IPS-18c (cell line): ENCODE data around the gene PARVA.
"Not testable (repeated sequence)": the region's sequence is repeated elsewhere in the genome, so short reads cannot be mapped to it uniquely, and the experiment has no call there.

Experiments
- H3K4me3 ChIP-seq: 2 replicates; pipeline ENCODE4 v1.7.0; 2013; ENCODE audit warnings: low read depth, mild to moderate bottlenecking, low read length, moderate library complexity; ENCODE audit not compliant: insufficient read depth
- H3K9me3 ChIP-seq: one replicate; pipeline ENCODE4 v1.6.1; 2013; ENCODE audit warnings: mild to moderate bottlenecking, low read length, moderate library complexity; ENCODE audit not compliant: control insufficient read depth, insufficient read depth

Gene PARVA

GRCh38 chr11:12367057-12367456, 10.3 kb upstream of the PARVA start:
- H3K4me3 ChIP-seq, H3K9me3 ChIP-seq: not testable (repeated sequence)

- H3K9me3 ChIP-seq: no peaks in the 10 kb centered on the region
- no peak overlapping the region for H3K4me3 ChIP-seq
Measured at GRCh38 chr11:12372111-12372510, 5.3 kb upstream of the PARVA start.

DNA sequence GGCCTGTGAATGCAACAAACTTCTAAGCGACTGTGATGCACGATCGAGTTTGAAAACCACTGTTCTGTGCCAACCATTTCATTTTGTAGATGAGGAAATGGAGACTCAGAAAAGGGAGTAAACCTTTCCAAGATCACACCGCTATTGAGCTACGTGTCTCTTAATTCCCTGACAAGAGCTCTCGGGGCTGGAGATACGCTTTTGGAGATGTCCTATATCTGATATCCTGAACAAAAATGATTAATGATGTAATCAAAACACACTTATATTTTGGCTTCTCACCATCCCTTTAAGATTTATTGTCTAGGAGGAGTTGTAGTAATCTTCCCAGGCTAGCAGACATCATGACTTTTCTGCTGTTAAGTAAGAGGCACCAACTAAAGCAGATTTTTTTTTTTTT, 1.7 kb upstream of the PARVA start:
- Histone ChIP-seq H3K4me3 (no peak overlapping the region), H3K9me3 (no peaks in the 10 kb centered on the region)

DNA sequence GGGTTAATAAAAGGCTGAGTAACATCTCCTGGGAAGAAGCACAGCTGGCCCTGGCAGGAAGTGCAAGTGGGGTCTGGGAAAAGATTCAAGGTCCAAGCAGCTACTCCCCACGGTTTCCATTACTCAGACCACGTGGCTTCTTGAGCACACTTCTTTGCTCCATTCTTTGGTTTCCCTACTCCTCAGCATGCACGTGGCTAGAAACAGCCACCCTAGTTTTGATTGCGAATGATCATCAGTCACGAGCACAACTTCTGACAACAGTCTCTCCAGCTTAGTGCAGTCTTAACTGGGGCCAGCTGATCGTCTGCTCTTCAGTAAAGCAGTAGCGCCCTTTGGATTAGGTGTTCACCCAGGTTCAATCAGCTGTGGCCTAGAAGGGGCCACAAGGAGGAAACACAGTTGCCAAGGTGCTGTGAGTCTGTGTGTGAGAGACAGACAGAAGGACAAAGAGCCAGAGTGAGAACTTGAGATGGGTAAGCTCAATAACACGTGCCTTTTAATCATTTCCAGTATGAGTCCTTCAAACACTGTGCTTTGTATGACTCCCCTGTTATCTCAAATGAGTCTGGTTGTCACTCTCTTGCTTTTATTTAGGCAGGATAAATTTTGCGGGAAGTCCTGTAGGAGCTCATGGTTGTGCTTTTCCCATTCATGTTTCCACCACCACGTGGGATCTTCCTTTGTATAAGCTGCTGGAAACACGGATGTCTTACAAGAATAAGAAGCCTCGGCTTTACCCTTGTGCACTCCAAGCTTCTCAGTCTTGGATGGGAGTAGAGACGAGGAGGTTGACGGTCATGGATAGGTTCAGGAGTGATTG, 901 bp upstream of the PARVA start:
- no peaks in the 10 kb centered on the region for H3K9me3 ChIP-seq
- peak overlapping the region; percentile 81 for H3K4me3 ChIP-seq

DNA sequence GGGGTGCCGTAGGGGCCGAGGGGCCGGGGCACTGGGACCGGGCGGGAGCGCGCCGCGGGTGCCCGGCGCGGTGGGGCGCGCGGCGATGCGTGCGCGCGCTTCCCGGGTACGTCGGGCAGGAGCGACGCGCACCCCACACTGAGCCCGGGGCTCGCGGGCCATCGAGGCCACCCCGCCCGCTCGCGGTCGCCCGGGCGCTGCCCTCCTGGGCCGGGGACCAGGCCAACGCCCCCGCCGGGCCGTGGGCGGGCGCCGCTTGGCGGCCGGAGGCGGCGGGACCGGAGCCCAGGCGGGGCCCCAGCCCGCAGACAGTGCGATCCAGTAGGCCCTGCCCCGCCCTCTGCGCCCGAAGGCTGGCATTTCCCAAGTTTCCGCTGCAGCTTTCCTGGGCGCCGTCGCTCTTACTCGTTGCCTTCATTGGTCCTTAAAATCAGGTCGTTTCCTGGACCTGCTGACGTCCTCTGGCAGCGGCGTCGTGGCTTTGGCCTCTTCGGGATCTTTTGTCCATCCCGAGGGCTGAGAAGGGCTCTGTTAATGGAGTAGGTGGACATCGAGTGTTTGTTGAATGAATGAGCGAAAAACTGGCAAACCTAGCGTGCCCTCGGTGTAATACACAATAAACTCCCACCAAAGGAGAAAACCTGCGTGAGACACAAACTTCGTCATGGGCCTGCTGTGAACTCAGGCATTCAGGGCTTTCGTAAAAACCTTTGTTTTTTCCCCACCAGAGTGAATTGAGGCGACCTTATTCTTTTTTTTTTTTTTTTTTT, 638 bp downstream of the PARVA start:
- H3K4me3 ChIP-seq: peak overlapping the region; percentile 81

DNA sequence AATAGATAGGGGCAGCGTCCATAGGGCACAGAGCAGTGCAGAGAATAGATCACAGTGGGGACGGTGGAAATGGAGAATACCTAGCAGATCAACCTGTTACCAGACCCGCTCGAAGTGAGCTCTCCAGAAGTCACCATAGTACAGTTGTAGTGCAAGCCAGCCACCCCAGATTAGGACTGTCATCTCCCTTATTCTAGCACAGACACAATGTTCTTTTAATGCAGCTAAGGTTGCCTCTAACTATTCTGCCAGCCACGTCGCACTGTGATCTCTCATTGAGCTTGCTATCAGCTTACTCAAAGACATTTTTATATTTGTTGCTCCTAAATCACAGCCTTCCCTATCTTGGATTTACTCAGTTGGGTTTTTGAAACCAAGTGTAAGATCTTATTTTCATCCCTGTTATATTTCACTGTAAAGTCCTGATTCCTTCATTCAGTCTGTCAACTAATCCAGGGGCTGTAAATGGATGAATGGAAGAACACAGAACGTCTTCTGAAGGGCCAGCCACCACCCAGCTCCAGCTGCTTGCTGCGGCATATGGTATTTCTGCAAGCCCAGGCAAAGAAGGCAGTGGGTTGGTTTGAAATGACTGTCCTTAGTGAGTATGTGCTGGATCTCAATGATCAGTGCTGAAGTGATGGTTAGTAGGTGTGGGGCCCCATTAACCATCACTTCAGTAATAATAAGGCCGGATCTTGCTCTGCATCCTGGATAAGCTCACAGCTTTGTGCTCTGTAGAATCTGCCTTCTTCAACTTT, 3.4 kb downstream of the PARVA start:
- no peaks in the 10 kb centered on the region for H3K9me3 ChIP-seq

More for the DNA sequence above, 638 bp downstream of the PARVA start:
- no peaks in the 10 kb centered on the region for H3K9me3 ChIP-seq

GRCh38 chr11:12381875-12382274, 4.5 kb downstream of the PARVA start:
- Histone ChIP-seq H3K4me3 (no peak overlapping the region), H3K9me3 (no peaks in the 10 kb centered on the region)

More for the DNA sequence above, 3.4 kb downstream of the PARVA start:
- H3K4me3 ChIP-seq: no peak overlapping the region

GRCh38 chr11:12382451-12382850, 5.1 kb downstream of the PARVA start:
- no peaks in the 10 kb centered on the region for H3K9me3 ChIP-seq

DNA sequence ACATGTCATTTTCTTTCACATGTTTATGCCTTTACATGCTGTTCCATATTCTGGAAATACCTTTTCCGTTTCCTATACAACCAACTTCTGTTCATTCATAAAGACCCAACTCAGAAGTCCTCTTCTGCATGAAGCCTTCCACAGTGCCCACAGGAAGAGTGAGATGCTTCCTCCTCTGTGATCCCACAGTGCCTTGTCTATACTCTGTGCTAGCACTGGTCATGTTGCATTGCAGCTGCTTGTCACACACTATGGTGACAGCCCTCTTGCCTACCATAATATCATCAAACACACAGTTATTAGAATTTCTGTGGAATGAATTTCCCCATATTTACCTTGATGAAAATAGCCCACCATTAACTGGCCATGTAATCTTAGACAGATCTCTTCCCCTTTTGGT, 8.9 kb downstream of the PARVA start:
- H3K4me3 ChIP-seq: no peak overlapping the region
- H3K9me3 ChIP-seq: no peaks in the 10 kb centered on the region

More at GRCh38 chr11:12382451-12382850, 5.1 kb downstream of the PARVA start:
- no peak overlapping the region for H3K4me3 ChIP-seq

GRCh38 chr11:12386745-12387144, 9.4 kb downstream of the PARVA start:
- Histone ChIP-seq H3K4me3 (no peak overlapping the region), H3K9me3 (no peaks in the 10 kb centered on the region)

DNA sequence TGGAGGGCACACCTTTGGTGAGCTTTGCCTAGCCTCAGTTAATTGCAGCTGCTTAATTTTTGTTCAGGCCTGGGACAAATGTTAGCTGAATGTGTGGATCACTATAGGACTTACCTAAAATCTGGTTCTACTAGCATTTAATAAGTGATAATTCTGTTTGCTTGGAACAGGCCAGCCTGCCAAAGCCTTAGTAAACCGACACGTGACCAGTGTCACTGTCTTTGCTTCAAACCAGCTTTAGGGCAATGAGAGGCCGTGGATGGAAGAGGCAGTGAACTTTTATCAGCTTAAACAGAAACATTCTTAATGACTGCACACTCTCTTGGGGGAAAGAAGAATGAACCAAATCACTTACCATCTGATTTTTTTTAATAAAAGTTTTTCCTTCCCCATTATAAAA, 10.8 kb downstream of the PARVA start:
- H3K9me3 ChIP-seq: no peaks in the 10 kb centered on the region
- no peak overlapping the region for H3K4me3 ChIP-seq

- H3K9me3 ChIP-seq: no peaks in the 10 kb centered on the region
- no peak overlapping the region for H3K4me3 ChIP-seq
Measured at GRCh38 chr11:12388939-12389670, 11.7 kb downstream of the PARVA start.

- H3K4me3 ChIP-seq: no peak overlapping the region
- no peaks in the 10 kb centered on the region for H3K9me3 ChIP-seq
Measured at GRCh38 chr11:12389676-12390657, 12.6 kb downstream of the PARVA start.

DNA sequence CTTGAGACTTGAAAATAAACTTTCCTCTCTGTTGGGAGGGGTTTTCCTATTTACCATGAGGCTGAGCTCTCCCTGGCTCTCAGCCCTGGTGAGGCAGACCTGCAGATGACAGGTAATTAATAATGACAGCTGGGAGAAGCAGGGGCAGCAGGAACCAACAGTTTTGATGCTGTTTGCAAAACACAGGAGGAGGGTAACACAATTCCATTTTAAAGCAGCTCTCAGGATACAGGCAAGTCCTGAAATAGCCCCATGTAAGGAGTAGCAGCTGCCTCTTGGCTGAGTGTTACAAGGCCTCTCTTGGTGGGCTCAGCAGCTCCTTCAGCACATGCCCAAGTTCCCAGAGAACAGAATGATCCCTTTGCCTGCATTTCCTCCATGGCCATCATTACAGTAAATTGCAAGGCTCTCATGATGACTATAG, 13.3 kb downstream of the PARVA start:
- Histone ChIP-seq H3K9me3 (no peaks in the 10 kb centered on the region), H3K4me3 (no peak overlapping the region)

- no peak overlapping the region for H3K4me3 ChIP-seq
- no peaks in the 10 kb centered on the region for H3K9me3 ChIP-seq
Measured at GRCh38 chr11:12392672-12393071, 15.3 kb downstream of the PARVA start.

GRCh38 chr11:12393691-12394090, 16.3 kb downstream of the PARVA start:
- Histone ChIP-seq H3K9me3 (no peaks in the 10 kb centered on the region), H3K4me3 (no peak overlapping the region)
